Fibroblast of gingiva (primary cell): Measurements from ENCODE around the gene IMMP1L.

Source experiments
- DNase-seq: peaks from one replicate; pipeline ENCODE4 v3.0.0-alpha.2; 2011; ENCODE audit warnings: low read depth

The IMMP1L gene

DNA sequence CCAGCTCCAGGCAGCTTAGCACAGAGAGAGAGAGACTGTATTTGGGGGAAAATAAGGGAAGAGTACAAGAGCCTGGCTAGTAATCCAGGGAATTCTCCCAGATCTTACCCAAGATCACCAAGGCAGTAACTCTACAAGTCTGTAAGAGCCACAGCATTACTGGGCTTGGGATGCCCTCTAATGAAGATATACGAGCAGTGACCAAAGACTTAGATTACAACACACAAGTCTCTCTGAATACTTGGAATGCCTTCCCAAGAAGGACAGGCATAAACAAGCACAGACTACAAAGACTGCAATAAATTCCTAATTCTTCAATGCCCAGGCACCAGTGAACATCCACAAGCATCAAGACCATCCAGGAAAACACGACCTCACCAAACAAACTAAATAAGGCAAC, 122.0 kb downstream of the IMMP1L start:
- DNase-seq: peak; percentile 10

DNA sequence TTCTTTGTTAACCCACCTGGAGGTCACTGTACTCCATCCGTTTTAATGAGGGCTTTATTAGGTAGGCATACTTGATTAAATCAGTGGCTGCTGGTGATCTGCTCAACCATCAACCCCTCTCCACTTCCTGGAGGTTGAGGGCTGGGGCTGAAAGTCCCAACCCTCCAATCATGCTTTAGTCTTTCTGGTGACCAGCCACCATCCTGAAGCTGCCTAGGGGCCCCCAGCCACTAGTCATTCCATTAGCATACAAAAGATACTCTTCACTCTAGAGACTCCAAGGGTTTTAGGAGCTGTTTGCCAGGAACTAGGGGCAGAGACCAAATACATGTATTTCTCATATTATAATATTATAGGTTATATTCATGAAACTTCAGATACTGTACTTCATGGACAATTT, 126.3 kb downstream of the IMMP1L start:
- no peak for DNase-seq
